Mesenchymal stem cell (in vitro differentiated cells and primary cell): Measurements from ENCODE around the gene HOXC10.

Experiments
- DNase-seq: peaks from one replicate; pipeline ENCODE4 v3.0.0-alpha.2; 2013
- H2AFZ ChIP-seq: one replicate; pipeline ENCODE4 v1.6.1; 2013; ENCODE audit warnings: low read depth, mild to moderate bottlenecking, control low read depth, inconsistent platforms, low read length, moderate library complexity
- H2AK5ac ChIP-seq: 2 replicates; pipeline ENCODE4 v1.6.1; 2013; ENCODE audit warnings: low read length, moderate library complexity, mild to moderate bottlenecking, inconsistent platforms; ENCODE audit not compliant: severe bottlenecking
- H2BK120ac ChIP-seq: one replicate; pipeline ENCODE4 v1.6.1; 2013; ENCODE audit warnings: low read depth, mild to moderate bottlenecking, inconsistent platforms, low read length, moderate library complexity
- H2BK12ac ChIP-seq, 2 experiments: one replicate each; pipeline ENCODE4 v1.6.1; 2013; ENCODE audit warnings: inconsistent platforms in 2 of 2, low read length in 2 of 2, mild to moderate bottlenecking in 2 of 2, moderate library complexity in 2 of 2, control low read depth in 1 of 2
- H2BK15ac ChIP-seq: one replicate; pipeline ENCODE4 v1.6.1; 2013; ENCODE audit warnings: mild to moderate bottlenecking, low read depth, inconsistent platforms; ENCODE audit not compliant: poor library complexity, severe bottlenecking
- H2BK5ac ChIP-seq: 2 replicates; pipeline ENCODE4 v1.6.1; 2013; ENCODE audit warnings: low read depth, mild to moderate bottlenecking, low read length, control low read depth, inconsistent platforms; ENCODE audit not compliant: poor library complexity, severe bottlenecking
- H3K14ac ChIP-seq, 2 experiments: one replicate each; pipeline ENCODE4 v1.6.1; 2013; ENCODE audit warnings: inconsistent platforms in 2 of 2, low read length in 2 of 2, control low read depth in 1 of 2, mild to moderate bottlenecking in 1 of 2, moderate library complexity in 1 of 2
- H3K18ac ChIP-seq, 2 experiments: one replicate each; pipeline ENCODE4 v1.6.1; 2013; ENCODE audit warnings: inconsistent platforms in 2 of 2, low read length in 2 of 2, control low read depth in 1 of 2, low read depth in 1 of 2, mild to moderate bottlenecking in 1 of 2
- H3K23ac ChIP-seq, 2 experiments: one replicate each; pipeline ENCODE4 v1.6.1; 2013; ENCODE audit warnings: inconsistent platforms in 2 of 2, low read length in 2 of 2, mild to moderate bottlenecking in 2 of 2, moderate library complexity in 2 of 2, control low read depth in 1 of 2
- H3K27ac ChIP-seq: 2 replicates; pipeline ENCODE4 v1.5.1; 2013; ENCODE audit warnings: mild to moderate bottlenecking, moderate library complexity, low read length, control low read depth, inconsistent platforms; ENCODE audit not compliant: poor library complexity, severe bottlenecking
- H3K27me3 ChIP-seq, 2 experiments: 2 replicates each; pipeline versions ENCODE4 v1.6.1 to v1.7.0; 2013; ENCODE audit warnings: low read length in 2 of 2, mild to moderate bottlenecking in 2 of 2, moderate library complexity in 2 of 2, control low read depth in 1 of 2, inconsistent platforms in 1 of 2; ENCODE audit not compliant: control insufficient read depth in 1 of 2, insufficient read depth in 1 of 2
- H3K36me3 ChIP-seq, 2 experiments: 2 replicates each; pipeline versions ENCODE4 v1.6.1 to v1.7.0; 2013; ENCODE audit warnings: low read length in 2 of 2, control low read depth in 1 of 2, inconsistent platforms in 1 of 2, low read depth in 1 of 2, mild to moderate bottlenecking in 1 of 2; ENCODE audit not compliant: insufficient read depth in 2 of 2, control insufficient read depth in 1 of 2
- H3K4ac ChIP-seq, 2 experiments: one replicate each; pipeline ENCODE4 v1.6.1; 2013; ENCODE audit warnings: inconsistent platforms in 2 of 2, low read length in 2 of 2, mild to moderate bottlenecking in 2 of 2, moderate library complexity in 2 of 2, control low read depth in 1 of 2, low read depth in 1 of 2
- H3K4me1 ChIP-seq: 2 replicates; pipeline ENCODE4 v1.6.1; 2013; ENCODE audit warnings: low read depth, low read length, control low read depth; ENCODE audit not compliant: control insufficient read depth, insufficient read depth
- H3K4me2 ChIP-seq: 2 replicates; pipeline ENCODE4 v1.6.1; 2013; ENCODE audit warnings: low read length, mild to moderate bottlenecking, inconsistent platforms; ENCODE audit not compliant: poor library complexity, severe bottlenecking
- H3K4me3 ChIP-seq, 2 experiments: 2 replicates each; pipeline versions ENCODE4 v1.5.1 to v1.7.0; 2013; ENCODE audit warnings: low read length in 2 of 2, mild to moderate bottlenecking in 2 of 2, control low read depth in 1 of 2, low read depth in 1 of 2; ENCODE audit not compliant: insufficient read depth in 1 of 2
- H3K79me1 ChIP-seq: replicated peaks from 2 replicates; pipeline ENCODE4 v1.6.1; 2013; ENCODE audit warnings: mild to moderate bottlenecking, control low read depth, low read length, inconsistent platforms; ENCODE audit not compliant: poor library complexity, severe bottlenecking
- H3K9ac ChIP-seq: 2 replicates; pipeline ENCODE4 v1.7.0; 2013; ENCODE audit warnings: mild to moderate bottlenecking, low read length, moderate library complexity
- H3K9me3 ChIP-seq: 2 replicates; pipeline ENCODE4 v1.7.0; 2013; ENCODE audit warnings: mild to moderate bottlenecking, low read length; ENCODE audit not compliant: control insufficient read depth
- H4K8ac ChIP-seq: one replicate; pipeline ENCODE4 v1.6.1; 2013; ENCODE audit warnings: inconsistent platforms, mild to moderate bottlenecking, low read length, moderate library complexity
- H4K91ac ChIP-seq: one replicate; pipeline ENCODE4 v1.6.1; 2013; ENCODE audit warnings: mild to moderate bottlenecking, low read length, inconsistent platforms
- WGBS: methylation state at CpG from one replicate; pipeline ENCODE4 v1.1.7; 2013; ENCODE audit warnings: mixed read lengths; 5-methylcytosine and 5-hydroxymethylcytosine counted together

Gene HOXC10

DNA sequence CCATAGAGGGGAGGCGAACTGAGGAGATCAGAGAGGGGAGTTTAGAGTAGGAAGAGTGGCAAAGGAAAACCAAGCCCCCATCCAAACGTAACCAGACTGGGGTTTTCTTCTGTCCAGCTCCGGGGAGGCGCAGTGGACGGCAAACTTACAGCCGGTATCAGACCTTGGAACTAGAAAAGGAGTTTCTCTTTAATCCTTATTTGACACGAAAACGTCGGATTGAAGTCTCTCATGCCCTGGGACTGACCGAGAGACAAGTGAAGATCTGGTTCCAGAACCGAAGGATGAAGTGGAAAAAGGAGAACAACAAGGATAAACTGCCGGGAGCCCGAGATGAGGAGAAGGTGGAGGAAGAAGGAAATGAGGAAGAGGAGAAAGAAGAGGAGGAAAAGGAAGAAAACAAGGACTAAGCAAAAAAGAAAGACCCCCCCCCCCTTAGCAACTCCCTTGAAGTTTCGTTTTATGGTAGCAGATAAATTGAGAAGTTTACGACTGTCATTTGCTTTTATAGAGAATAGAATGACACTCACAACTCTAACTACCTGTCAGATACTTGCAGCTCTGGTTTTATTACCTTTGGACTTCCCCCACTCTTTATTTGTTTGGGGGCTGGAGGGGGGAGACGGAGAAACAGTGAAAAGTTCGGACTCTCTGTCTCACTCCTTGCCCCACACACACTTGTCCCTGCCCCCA is 26.2 kb downstream of the HOXC10 start:
- Histone ChIP-seq H3K14ac (peak overlapping the region in 1 of 2 experiments; percentile 57), H2BK15ac (no peak overlapping the region), H2AK5ac (peak overlapping the region; percentile 75), H2AFZ (no peak overlapping the region), H3K27me3 (no peaks in the 10 kb centered on the region), H2BK5ac (peak overlapping the region; percentile 46), H3K23ac (peak overlapping the region in 1 of 2 experiments; percentile 36), H3K27ac (peak overlapping the region; percentile 73), H3K18ac (peak overlapping the region; percentile 69 to 83), H3K9me3 (no peaks in the 10 kb centered on the region), H3K36me3 (no peaks in the 10 kb centered on the region), H3K4me1 (peaks cover 39% of the 10 kb centered on the region), H3K4me3 (peak overlapping the region; percentile 40 to 85), H3K79me1 (no peaks in the 10 kb centered on the region), H2BK120ac (peak overlapping the region; percentile 84), H3K4me2 (peak overlapping the region; percentile 85), H2BK12ac (no peak overlapping the region), H4K91ac (no peak overlapping the region), H3K9ac (peak overlapping the region; percentile 96), H3K4ac (peak overlapping the region in 1 of 2 experiments; percentile 81), H4K8ac (peak overlapping the region; percentile 60)
- 5% methylated on average over 14 of the region's 17 CpGs for WGBS
- DNase-seq = no peak

DNA sequence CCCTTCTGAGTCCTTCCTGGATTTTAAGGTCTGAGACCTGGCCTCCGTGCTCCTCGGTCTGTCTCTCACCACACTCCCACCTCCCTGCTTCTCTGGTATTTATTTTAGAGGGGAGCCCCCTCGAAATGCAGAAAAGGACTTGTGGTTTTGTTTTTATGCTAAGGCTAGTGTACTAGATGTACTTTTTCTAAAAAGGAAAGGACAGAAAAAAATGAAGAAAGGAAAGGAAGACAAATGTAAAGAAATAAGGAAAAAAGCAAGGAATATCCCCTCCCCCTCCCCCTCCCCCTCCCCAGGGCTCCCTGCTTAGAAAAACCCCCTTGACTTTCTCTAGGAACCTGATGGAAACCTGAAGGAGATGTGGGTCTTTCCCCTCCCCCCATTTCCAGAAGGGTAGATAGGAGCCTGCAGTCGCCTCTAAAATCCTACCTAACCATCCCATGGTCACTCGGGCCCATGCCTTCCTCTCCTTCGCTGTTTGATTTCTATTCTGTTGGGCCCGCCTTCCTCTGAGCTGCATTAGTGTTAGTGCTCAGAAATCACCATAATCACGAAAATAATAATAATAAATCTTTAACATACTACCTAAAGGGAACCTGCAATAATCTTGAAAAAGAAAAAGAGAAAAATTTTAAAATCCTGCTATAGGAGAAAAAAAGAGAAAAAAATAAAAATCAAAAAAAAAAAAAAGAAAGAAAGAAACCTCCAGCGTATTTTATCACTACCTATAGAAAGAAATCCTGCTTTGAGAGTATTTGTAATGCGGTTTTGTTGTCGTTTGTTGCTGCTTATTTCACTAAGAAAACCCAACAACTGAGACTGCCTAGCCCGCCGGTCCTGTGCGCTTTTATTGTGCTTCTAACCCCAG is 27.0 kb downstream of the HOXC10 start:
- Histone ChIP-seq H2AFZ (no peak overlapping the region), H3K9me3 (no peaks in the 10 kb centered on the region), H3K4ac (peak overlapping the region in 1 of 2 experiments; percentile 80), H4K8ac (peak overlapping the region; percentile 60), H3K4me3 (peak overlapping the region in 1 of 2 experiments; percentile 85), H3K23ac (peak overlapping the region in 1 of 2 experiments; percentile 36), H2BK5ac (no peak overlapping the region), H2BK12ac (no peak overlapping the region), H3K14ac (peak overlapping the region in 1 of 2 experiments; percentile 36), H3K4me1 (peaks cover 32% of the 10 kb centered on the region), H2BK15ac (no peak overlapping the region), H4K91ac (no peak overlapping the region), H3K9ac (peak overlapping the region; percentile 96), H3K27me3 (no peaks in the 10 kb centered on the region), H2AK5ac (peak overlapping the region; percentile 75), H3K18ac (peak overlapping the region in 1 of 2 experiments; percentile 83), H3K36me3 (no peaks in the 10 kb centered on the region), H3K27ac (peak overlapping the region; percentile 98), H3K4me2 (peak overlapping the region; percentile 85), H2BK120ac (no peak overlapping the region), H3K79me1 (no peaks in the 10 kb centered on the region)
- WGBS = 24% methylated on average over 4 of the region's 14 CpGs
- no peak for DNase-seq

DNA sequence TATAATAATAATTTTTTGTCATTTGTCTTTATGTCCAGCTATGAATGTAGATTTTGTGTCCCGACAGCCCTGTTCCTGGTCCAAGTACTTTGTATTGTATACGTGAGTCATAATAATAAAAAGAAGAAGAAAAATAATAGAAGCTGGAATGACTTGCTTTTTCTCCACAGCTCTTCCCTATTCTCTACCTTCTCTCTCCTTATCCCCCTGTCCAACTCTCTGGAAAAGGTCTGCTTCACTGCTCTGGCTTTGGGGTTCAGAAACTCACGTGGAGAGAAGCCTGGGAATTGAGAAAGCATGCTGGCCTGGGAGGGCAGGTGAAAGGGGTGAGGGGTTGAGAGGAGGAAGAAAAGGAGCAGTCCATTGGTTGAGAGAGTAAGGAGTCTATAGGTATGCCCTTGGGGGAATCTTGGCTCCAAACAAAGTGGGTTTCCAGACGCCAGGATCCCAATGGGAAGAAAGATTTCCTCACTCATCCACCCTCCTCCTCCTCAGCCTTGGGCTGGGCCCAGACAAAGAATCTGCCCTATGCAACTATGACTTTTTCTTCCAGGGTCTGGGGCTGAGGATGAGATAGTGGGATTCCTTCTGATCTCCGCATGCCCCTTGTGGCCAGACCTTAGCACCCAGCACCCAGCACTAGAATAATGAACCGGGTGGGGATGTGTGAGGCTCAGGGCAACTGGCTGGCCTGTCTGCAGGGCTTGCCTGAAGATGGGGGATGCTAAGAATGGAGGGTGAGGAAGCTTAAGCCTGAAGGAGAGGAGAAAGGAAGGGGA is 27.9 kb downstream of the HOXC10 start:
- H3K27me3 ChIP-seq = no peaks in the 10 kb centered on the region
- peak; percentile 45 for DNase-seq
- peak overlapping the region; percentile 96 for H3K9ac ChIP-seq
- 41% methylated on average over 3 of the region's 6 CpGs for WGBS
- no peaks in the 10 kb centered on the region for H3K9me3 ChIP-seq
- H3K4me2 ChIP-seq = peak overlapping the region; percentile 57
- no peaks in the 10 kb centered on the region for H3K79me1 ChIP-seq
- no peaks in the 10 kb centered on the region for H3K36me3 ChIP-seq
- H3K14ac ChIP-seq = no peak overlapping the region
- H3K4me1 ChIP-seq = peaks cover 27% of the 10 kb centered on the region
- H3K4me3 ChIP-seq = peak overlapping the region in 1 of 2 experiments; percentile 77
- H2BK5ac ChIP-seq = peak overlapping the region; percentile 68
- H3K18ac ChIP-seq = peak overlapping the region; percentile 55 to 87
- H3K23ac ChIP-seq = peak overlapping the region in 1 of 2 experiments; percentile 85
- H2BK12ac ChIP-seq = peak overlapping the region; percentile 9 to 61
- H4K91ac ChIP-seq = peak overlapping the region; percentile 60
- peak overlapping the region; percentile 38 for H2AK5ac ChIP-seq
- no peak overlapping the region for H2BK15ac ChIP-seq
- peak overlapping the region; percentile 87 for H2BK120ac ChIP-seq
- H3K27ac ChIP-seq = peak overlapping the region; percentile 98
- H4K8ac ChIP-seq = peak overlapping the region; percentile 75
- peak overlapping the region; percentile 13 to 46 for H3K4ac ChIP-seq
- H2AFZ ChIP-seq = no peak overlapping the region
